Kidney capillary endothelial cell (primary cell): ENCODE measurements around the gene ZNF341.

Experiments used
- DNase-seq: peaks from one replicate; pipeline ENCODE4 v3.0.0-alpha.2; 2018; ENCODE audit warnings: low spot score

The ZNF341 gene

DNA sequence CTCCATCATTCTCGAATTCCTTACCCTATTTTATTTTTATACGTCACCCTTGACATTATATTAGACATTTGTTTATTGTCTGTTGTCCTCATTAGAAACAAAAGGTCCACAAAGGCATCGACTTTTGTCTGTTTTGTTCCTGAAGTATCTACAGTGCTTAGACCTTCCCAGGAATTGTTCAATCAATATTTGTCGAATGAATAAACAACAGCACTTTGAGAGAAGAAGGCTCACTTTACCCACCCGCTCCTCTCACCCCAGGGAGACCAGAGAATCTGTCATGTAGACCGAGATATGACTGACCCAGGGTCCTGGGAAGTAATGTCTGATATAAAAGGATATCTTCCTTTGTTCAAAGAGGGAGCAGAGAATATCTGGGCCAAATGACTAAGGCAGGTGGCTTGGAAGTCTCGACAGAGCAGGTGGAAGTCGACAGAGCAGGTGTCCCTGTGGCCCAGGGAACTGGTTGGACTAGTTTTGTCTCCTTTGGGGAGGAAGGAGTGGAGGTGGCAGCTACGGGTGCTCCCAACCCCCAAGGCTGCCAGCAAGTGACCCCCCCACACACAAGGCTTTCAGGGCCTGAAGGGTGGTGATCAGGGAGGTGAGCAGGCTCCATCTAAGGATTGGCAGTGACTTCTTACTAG, 64.6 kb downstream of the ZNF341 start:
- no peak for DNase-seq

DNA sequence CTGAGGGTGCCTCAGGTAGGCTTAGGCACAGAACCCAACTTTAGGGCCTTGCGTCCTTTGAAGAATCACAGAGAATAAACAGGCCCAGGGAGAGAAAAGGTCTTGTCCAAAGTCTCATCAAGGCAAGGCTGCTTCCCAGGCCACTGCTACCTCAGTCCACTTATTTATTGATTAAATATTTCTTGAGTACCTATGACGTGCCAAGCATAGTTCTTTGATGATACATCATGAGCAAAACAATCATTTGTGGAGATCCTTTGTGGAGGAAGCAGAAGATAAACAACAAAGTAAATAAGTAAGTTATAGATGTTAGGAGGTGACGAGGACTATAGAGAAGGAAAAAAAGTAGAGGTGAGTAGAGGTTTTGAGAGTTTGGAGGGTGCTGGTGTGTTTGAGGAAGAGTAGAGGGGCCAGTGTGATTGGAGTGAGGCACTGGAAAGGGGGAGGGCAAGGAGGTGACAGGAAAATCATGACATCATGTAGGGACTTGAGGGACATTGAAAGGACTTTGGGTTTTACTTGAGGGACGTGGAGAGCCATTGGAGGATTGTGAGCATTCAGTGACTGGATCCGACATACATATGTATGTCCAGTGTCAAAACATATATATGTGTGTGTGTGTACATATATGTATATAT, 65.2 kb downstream of the ZNF341 start:
- DNase-seq = no peak

DNA sequence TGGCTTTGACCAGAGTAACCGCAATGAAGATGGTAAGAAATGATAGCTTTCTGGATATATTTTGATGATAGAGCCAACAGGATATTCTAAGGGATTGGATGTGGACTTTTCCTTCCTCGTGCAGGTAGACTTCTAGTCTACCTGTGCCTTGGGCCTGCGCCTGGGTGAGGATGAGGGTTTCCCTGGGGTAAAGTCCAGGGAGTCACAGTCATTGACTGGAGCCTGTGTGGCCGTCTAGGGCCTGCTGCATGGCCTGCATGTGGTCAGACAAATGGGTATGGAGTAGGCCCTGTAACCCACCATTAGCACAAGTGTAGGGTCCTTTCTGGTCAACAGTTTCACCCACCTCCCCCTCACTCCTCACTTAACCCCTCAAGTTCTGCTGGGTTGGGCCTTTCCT, 66.6 kb downstream of the ZNF341 start:
- no peak for DNase-seq

DNA sequence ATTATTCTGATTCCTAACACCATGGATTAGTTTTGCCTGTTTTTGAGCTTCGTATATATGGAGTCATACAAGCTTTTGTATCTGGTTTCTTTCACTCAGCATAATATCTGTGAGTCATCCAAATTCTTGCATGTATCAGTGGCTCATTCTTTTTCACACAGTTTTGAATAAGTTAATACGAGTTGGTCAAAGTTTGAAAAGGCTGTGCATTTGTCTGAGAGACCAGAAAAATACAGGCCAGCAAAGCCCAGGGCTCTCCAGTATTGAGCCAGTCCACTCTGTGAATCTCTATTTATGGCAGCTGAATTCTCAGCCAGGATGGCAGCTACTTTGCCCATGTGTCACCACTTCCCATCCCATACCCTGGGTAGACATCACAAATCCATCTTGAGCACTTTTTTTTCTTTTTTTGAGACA, 72.1 kb downstream of the ZNF341 start:
- peak; percentile 76 for DNase-seq

DNA sequence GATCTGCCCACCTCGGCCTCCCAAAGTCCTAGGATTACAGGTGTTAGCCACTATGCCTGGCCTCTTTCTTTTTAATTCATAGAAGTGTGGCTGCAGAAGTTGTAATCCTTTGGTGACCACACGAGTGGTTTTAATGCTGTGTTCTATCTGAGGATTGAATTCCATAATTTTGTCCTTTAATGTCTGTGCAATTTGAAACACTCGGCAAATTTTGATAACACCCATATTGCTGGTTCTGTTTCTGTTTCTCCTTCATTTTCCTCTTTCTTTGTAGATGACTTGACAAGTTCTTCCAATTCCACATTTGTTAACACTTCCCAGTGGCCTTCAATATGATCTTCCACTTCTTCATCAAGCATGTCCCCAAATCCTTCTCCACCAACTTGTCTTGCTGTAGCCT, 76.6 kb downstream of the ZNF341 start:
- no peak for DNase-seq

DNA sequence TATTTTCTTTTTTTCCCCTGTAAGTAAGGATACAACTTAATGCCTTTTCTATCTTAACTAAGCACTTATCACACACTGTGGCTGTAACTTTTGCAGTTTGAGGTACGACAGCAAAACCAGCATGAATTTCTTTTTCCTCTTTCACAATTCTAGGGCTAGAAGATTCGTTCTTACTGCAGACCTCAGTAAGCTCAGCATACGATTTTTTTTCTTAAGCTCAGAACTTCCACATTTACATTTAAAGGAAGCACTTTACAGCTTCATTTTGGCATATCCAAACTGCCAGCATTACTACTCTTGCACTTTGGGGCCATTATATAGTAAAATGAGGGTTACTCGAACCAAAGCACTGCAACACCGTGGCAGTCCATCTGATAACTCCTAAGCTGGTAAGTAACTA, 78.5 kb downstream of the ZNF341 start:
- DNase-seq = no peak

DNA sequence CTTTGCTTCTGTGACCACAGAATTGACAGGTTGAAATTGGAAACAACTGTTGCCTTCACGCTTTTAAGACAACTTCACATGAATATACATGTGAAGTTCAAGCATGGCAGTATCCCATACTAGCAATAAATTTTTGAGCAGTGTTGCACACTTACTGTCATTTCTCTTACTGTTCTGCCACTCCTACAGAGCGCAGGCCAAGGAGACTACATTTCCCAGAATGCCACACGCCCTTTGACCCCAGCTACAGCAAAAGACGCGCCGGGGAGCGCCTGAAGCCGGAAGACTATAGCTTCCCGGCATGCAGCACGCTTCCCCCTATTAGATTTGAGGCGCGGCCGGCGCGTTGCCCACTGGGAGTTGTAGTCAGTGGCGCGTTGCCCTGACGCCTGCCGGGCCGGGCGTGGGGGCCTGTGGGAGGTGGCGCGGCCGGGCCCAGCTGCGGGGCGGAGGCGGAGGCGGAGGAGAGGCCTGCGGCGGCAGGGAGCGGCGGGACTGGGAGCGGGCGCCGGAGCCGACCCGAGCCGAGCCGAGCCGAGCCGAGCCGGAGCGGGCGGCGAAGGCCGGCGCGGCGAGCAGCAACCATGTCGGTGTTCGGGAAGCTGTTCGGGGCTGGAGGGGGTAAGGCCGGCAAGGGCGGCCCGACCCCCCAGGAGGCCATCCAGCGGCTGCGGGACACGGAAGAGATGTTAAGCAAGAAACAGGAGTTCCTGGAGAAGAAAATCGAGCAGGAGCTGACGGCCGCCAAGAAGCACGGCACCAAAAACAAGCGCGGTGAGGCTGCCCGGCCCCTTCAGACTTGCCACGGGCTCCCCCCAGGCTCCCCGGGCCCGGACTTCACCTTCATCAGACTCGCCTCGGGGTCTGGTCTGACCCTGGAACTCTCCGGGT, 79.3 kb downstream of the ZNF341 start, which contains the start of gene CHMP4B:
CHMP4B (plus strand) TSS at position 464 of the 891 bp plus-strand sequence; CDS start at position 585, 121 bp downstream.
- DNase-seq = peak; percentile 96

DNA sequence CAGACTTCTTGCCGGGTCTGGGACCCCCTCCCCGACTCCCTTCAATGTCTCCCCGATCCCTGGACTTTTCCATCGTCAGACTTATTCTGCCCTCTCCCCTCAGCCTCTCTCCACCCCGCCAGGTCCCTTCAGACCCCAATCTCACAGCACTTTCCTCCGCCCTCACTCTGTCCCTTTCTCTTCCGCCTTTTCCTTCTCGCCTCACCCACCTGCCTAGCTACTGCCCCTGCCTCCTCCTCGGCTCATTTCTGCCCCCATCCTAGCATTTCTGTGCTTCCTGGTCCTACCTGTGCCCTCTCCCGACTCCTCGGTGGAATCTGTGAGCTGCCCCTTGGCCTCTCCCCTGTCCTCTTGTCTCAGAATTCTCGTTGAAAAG, 80.0 kb downstream of the ZNF341 start:
- no peak for DNase-seq

DNA sequence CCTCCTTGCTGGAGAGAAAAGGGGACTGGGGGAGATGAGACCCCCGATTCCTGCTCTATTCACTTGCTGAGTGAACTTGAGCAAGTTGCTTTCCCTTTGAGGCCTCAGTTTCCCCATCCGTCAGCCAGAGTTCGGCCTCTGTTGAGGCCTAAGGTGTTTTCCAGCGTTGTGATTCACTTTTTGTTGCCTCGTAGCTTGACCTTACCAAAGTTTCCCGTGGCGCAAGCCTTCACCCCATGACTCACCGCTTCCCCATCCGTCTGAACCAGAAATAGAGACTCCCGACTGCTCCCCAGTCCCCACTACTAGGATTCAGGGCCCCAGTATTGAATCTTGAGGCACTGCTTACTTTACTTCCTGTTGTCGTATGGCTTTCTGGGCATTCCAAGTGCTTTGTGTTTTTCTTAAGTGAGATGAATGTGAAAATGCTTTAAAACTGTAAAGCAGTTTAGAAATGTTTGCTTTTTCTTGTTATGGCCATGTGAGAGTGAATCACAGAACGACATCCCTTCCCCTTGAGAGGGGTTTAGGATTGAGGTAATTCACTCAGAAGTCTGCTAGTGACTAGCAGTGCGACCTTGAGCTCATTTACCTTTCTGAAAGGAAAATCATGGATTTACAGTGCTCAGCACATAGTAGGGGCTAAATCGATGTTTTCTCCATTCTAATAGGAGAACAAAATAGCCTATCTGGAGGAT, 80.5 kb downstream of the ZNF341 start:
- DNase-seq = peak; percentile 81

DNA sequence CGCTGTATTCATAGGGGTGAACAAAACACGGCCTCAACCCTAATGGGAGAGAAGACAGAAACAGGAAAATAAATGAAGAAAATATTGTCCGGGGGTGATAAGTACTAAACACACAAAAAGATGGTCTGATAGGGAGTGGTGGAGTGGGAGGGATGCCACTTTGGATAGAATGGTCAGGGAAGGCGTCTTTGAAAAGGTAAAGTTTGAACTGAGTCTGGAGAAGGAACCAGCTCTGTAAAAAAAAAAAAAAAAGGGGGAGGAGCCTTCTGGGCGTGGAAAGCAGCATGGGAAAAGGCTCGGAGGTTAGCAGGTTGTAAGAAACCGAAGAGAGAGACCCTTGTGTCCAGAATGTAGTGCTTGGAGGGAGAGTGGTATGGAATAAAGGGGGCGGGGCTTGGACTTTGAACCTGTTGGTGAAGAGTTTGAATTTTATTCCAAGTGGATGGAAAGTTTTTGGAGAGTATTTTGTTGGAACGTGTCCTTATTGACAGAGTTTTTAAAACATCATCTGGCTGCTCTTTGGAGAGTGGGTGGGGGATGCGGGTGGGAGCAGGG, 81.2 kb downstream of the ZNF341 start:
- DNase-seq = no peak

DNA sequence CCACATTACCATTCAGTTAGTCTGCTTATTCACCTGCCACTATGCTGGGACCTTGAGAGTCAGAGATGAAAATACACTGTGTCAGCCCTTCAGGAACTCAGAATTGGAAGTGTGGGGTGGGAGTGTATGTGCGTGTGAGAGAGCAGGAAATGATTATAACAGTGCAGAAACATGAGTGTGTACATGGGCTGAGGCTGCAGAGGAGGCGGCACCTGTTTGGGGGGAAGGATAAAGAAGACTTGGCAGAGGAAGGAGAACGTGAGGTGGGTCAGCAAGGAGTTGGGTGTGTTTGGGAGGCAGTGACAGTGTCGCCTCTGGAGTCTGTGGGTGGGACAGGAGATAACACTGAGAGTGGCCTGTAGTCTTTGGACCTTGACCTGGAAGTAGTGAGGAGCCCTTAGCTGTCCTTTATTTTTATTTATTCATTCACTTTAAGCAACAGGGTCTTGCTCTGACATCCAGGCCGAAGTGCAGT, 82.5 kb downstream of the ZNF341 start:
- DNase-seq = peak; percentile 59

DNA sequence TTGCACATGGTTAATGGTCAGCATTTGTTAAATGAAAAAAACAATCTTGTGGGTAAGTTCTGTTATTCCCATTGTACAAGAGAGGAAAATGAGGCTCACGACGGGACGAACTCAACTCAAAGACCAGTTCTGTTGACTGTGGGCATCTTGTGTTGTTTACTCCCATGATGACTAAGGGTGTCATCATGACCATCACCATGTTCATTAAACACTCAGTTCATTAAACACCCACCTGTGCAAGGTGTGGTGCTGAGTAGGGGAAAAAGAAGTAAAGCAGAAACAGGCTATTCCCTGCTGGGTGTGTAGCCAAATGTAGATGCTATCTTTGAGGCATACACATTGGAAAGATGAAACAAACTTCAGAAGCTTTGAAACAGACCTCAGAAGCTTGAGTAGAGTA, 83.9 kb downstream of the ZNF341 start:
- no peak for DNase-seq

DNA sequence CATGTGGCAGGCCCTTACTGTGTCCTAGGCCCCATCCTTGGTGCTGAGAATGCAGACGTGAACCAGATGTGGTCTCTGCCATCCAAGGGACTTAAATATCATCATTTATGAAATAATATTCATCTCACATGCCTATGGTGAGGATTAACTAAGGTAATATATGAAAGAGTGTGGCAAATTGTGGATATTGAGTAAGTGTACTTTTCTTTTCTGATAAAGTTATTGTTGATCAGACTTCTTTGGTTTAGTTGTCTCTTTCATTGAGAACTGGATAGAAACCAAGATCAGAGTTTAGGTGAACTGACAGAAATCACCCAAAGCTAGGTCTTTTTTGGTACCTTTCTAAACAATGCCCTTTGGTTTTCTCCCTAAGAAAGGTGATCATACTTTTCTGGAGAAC, 84.4 kb downstream of the ZNF341 start:
- DNase-seq = no peak

DNA sequence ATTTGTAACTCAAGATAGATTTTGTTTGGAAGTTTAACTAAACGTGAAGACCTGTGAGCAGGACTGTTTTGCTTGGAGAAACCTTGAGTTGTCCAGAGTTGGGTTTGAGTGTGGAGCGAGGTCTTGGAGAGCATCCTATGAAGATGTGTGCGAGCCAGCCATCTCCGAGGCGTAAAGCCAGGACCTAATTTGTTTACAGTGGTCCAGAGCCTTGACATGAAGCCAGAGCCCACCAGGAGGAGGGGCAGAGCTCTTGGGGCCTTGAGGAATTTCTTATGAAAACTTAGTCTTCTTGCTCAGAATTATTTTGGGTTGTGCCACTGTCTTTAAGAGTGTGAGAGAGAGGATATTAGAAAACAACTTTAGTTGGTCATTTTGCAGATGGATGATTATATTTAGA, 85.6 kb downstream of the ZNF341 start:
- no peak for DNase-seq

DNA sequence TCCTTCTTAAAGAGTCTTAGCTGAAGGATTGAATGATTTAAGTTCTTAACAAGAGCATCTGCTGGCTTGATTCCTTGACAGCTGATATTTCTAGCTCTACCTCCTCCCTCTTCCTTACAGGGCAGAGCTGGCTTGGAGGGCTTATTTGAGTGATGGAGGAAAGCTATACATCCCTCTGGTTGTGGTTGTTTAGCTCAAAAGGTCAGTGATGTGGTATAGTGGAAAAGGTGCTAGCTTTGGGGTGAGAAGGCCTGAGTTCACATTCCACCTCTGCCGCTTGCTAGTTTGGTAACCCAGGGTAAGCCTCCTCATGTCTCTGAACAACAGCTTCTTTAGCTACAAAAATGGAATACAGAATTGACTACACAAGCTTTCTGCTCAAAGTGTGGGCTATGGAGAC, 87.7 kb downstream of the ZNF341 start:
- no peak for DNase-seq

DNA sequence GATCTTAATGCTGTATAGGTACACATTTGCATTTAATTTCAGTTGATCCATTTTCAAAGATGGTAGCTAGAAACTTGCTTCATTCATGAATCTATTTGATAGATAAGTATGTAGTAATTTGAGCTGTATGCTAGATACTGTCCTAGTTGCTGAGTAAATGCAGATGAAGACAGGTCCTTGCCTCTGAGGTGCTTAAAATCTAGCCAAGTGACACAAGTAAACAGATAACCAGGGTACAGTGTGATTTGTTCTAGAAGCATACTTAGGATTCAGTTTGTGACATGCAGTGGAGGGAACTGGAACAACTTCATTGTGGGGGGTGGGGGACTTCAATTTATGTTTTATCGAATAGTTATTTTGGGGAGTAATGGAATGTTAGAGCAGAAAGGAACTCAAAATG, 88.6 kb downstream of the ZNF341 start:
- no peak for DNase-seq

DNA sequence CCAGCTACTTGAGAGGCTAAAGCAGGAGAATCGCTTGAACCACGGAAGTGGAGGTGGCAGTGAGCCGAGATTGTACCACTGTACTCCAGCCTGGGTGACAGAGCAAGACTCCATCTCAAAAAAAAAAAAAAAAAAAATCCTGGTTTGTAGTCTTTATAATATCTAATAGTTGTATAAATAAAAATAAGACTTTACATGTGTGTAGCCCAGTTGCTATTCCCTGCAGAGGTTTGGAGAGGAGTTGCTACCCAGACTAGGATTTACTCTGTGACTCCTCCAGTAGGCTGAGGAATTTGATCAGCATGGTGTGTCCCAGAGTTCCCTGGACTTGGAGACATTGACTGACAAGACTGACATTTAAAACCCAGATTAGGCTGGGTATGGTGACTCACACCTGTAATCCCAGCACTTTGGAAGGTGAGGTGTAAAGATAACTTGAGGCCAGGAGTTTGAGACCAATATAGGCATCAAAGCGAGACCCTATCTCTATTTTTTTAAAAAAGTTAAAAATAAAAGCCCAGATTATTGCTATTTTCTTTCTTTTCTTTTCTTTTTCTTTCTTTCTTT, 89.6 kb downstream of the ZNF341 start:
- no peak for DNase-seq

DNA sequence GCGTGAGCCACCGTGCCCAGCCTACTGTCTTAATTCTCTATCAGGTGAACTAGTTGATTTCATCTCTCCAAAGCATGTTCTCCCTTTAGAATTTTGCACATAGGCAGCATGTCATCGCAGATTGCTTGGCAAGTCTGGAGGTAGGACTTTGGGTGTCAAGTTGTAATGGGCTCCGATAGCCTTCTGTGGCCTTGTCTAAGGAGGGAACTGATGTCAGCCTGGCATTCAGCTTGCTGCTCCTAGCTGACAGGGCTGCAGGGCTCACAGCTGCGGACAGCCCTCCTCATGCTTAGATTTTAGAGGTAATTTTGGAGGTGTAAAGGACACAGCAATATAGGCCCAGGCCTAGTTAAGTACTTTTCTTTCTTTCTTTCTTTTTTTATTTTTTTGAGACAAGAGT, 90.6 kb downstream of the ZNF341 start:
- no peak for DNase-seq

DNA sequence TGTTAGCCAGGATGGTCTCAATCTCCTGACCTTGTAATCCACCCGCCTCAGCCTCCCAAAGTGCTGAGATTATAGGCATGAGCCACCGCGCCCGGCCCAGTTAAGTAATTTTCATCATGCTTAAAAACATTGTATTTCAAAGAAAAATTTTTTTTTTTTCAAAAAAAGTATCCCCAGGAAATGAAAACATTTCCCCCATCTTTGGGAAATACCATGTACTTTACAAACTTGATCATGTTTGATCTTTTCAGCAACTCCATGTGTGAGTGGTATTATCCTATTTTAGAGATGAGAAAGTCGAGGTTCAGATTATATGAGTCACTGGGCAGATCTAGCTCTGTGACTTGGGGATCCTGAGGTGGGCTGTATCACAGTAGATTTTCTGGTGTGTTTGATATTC, 91.2 kb downstream of the ZNF341 start:
- no peak for DNase-seq

DNA sequence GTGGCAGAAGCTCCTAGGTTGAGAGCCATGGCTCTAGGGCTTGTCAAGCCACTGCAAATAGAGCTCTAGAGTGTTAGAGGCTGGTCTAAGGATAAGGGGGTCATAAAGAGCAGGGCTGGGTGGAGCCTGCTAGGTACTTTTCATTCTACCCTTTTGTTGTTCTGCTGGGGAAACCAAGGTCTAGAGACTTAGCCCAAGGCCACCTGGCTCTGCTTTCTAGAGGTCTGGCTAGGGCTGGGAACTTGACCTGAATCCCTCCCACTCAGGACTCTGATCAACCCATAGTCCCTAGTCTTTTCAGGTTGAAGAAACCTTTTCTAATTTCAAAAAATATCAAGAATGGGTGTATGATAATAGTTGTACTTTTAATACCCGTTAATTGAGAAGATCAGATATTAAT, 93.1 kb downstream of the ZNF341 start:
- DNase-seq = no peak
